GM04504 (cell line): Measurements from ENCODE around the gene ARPC1A.
"Not testable (repeated sequence)": the region's sequence is repeated elsewhere in the genome, so short reads cannot be mapped to it uniquely, and the experiment has no call there.

ENCODE experiments used
- DNase-seq: peaks from one replicate; pipeline ENCODE4 v3.0.0-alpha.2; 2012; ENCODE audit warnings: low read depth

ARPC1A gene

DNA sequence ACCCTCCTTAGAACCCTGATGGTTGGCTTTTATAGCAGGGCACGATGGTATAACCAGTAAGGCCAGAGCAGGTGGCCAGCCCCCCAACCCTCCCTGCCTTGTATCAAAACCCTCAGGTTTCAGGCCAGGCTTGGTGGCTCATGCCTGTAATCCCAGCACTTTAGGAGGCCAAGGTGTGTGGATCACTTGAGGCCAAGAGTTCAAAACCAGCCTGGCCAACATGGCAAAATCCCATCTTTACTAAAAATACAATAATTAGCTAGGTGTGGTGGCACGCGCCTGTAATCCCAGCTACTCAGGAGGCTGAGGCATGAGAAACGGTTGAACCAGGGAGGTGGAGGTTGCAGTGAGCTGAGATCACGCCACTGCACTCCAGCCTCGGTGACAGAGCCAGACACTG lies 3.0 kb upstream of the ARPC1A start:
- DNase-seq, result not testable (repeated sequence)

DNA sequence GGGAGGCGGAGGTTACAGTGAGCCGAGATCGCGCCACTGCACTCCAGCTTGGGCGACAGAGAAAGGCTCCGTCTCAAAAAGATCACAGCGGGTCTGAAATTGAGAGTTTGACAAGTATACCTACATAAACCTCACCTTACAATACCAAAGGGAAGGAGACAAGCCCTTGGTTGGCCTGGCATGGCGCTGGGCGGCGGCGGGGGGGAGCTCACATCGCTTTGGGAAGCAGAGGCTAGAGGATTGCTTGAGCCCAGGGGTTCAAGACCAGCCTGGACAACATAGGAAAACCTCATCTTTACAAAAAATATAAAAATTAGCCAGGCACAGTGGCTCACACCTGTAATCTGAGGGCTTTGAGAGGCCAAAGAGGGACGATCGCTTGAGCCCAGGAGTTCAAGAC lies 1.1 kb upstream of the ARPC1A start:
- no peak for DNase-seq

DNA sequence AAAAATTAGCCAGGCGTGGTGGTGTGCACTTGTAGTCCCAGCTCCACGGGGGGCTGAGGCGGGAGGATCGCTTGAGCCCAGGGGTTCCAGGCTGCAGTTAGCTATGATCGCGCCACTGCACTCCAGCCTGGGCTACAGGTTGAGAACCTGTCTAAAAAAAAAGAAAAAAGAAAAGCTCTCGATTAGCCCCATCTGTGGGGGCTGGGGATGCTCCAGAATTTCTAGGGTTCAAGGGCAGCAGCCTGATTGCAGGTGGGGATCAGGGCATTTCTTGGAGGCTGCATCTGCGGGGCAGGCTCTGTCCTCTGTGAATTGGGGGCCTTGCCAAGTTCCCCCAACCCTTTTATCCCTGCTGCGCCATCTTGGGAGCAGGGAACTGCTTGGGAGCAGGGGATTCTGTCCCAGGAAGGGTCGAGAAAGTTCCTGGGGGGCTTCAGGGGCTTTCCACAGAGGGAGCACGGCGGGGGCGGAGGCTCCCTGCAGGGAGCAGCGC lies 651 bp upstream of the ARPC1A start:
- no peak for DNase-seq

DNA sequence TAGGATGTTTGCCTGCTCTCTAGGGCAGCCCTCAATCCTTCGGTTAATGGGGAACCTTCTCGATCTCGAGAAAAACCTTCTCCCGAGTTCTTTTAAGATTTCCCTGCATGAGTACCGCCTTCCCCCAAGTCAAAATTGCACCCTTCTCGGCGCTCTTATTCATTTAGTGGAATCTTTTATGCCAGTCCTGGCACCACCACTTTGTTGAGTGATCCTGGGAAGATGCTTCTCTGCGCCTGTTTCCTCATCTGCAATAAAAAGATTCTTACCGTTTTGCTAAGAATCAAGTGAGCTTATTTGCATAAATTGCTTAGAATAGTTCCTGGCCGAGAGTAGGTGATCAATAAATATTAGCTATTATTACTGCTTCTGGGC lies 697 bp downstream of the ARPC1A start:
- DNase-seq, result no peak

DNA sequence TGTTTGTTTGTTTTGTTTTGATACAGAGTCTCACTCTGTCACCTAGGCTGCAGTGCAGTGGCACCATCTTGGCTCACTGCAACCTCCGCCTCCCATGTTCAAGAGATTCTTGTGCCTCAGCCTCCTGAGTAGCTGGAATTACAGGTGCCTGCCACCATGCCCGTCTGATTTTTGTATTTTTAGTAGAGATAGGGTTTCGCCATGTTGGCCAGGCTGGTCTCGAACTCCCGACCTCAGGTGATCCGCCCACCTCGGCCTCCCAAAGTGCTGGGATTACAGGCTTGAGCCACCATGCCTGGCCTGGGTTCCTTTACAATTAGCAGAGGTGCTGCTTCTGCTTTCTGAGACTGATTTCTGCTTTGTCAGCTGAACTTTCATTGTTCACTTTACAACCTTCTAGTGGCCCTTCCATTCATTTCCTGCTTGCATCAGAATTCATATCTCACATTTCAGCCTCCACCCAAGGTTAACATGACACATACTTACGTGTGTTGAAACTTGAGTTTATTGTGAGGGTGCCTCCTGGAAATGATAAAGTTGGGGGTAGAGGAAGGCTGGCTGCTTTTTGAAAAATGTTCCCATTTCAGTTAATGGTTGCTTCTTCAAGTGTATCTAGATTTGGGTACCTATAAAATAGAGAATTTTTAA lies 4.7 kb downstream of the ARPC1A start:
- peak; percentile 64 for DNase-seq

DNA sequence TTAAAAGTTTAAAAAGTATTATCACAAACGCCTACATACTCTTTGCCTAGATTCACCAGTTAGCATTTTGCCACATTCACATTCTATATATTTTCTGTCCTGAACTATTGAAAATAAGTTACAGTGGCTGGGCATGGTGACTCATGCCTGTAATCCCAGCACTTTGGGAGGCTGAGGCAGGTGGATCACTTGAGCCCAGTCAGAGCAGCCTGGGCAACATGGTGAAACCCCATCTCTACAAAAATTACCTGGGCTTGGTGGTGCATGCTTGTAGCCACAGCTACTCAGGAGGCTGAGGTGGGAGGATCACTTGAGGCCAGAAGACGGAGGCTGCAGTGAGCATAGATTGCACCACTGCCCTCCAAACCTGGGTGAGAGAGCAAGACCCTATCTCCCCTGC lies 5.3 kb downstream of the ARPC1A start:
- no peak for DNase-seq

DNA sequence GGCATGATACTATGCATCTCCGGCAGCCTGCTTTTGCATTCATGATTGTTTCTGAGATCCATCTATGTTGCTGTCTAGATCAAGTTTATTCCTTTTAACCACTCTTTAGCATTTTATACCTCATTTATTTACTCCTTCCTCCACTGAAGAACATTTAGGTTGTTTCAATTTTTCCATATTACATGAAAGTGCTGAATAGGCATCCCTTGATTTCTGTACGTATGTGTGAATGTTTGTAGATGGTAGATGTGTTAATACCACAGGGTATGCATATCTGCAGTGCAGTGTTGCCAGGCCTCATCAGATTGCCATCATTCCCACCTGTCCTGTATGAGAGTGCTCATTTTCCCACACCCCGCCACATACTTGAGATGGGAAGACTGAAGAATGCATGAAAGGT lies 13.9 kb downstream of the ARPC1A start:
- no peak for DNase-seq

DNA sequence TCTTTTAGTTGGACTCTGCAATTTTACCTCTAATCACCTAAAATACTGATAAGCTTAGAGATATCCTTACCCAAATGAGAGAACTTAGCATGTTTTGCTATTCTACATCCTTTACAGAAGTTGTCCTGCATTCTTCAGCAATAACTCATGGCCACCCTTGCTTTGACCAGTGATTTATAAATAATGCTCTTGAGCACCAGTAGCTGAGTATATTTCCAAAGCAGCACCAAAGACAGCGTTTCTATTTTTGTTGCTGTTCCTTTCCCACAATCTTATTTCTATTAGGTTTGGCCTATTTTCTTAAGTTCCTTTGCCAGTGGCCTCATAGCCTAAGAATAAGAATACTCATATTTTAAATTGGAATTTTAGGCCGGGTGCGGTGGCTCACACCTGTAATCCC lies 15.0 kb downstream of the ARPC1A start:
- no peak for DNase-seq

DNA sequence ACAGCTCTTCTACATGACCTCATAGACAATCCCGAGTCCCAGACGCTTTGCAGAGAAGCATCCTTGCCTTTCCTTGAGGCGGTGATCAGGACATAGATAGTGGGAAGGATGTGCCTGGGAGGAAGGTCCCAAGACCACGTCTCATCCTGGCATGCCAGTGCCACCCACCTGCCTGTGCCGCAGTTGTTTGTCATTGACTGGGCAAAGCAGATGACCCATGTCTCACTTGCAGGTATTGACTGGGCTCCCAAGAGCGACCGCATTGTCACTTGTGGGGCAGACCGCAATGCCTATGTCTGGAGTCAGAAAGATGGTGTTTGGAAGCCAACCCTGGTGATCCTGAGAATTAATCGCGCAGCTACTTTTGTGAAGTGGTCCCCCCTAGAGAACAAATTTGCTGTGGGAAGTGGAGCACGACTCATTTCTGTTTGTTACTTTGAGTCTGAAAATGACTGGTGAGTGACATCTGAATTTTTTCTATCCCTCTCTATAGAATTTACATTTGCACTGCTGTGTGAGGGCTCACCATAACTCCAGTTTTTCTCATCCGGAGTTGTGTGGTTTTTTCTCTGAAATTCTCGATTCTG lies 18.5 kb downstream of the ARPC1A start:
- DNase-seq, result no peak

DNA sequence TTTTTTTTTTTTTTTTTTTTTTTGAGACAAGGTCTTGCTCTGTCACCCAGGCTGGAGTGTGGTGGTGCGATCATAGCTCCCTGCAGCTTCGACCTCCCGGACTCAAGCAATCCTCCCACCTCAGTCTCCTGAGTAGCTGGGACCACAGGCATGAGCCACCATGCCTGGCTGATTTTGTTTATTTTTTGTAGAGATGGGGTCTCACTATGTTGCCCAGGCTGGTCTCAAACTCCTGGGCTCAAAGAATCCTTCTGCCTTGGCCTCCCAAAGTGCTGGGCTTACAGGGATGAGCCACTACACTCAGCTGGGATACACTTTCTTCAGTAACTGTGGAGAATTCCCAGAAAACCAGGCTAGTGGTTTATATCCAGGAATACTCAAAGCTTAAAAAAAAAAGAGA lies 24.9 kb downstream of the ARPC1A start:
- DNase-seq, result not testable (repeated sequence)

DNA sequence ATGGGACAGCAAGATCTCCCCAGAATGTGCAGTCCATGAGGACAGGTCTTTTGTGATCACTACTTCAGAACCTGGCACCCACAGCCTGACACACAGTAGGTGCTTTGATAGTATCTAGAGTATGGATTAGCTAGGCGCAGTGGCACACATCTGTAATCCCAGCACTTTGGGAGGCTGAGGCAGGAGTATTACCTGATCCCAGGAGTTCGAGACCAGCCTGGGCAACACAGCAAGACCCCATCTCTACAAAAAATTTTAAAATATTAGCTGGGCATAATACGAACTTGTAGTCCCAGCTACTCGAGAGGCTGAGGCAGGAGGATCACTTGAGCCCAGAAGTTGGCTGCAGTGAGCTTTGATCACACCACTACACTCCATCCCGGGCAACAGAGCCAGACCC lies 26.5 kb downstream of the ARPC1A start:
- DNase-seq, result no peak

DNA sequence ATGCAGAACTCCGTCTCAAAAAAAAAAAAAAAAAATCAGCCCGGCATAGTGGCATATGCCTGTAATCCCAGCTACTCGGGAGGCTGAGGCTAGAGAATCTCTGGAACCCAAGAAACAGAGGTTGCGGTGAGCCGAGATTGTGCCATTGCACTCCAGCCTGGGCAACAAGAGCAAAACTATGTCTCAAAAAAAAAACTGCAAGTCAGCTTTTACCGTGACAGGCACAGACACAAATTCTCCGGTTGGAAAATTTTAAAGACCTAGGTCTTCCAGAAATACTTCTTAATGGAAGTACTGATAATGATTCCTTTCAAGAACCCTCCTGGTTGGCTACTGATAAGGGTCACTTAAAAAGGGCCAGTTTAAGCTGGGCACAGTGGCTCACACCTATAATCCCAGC lies 29.4 kb downstream of the ARPC1A start:
- no peak for DNase-seq

DNA sequence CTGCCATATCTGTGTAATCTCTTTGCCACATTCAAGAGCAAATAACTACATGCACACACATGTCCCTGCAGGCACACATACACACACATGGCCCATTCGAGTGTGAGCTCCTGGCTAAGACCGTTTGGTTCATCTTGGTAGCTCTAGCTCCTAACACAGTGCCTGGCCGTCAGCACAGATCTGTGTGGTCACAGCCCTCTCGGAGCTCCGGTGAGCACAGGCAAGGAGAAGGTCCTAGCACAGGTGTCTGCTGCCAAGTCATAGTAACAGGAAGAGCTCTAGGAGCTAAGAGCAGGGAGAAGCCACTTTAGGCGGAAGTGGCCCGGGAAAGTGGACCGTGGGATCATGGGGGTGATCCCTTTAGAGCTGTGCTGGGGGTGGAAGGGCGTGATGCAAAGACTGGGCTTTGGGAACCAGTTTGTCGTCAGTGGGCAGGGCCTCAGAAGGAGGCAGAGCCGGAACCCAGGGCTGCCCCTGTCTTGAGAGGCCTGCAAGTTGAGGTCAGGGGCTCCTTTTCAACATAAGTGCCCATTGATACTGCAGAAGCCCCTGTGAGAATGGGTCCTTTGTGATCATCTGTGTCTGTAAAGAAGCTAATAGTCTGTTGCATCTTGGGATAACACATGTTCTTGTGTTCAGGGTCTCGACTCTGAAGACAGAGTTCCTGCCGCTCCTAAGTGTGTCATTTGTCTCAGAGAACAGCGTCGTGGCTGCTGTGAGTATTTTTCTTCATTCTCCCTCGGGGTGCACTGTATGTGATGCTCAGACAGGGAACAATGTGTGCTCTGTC lies 32.2 kb downstream of the ARPC1A start:
- DNase-seq, result no peak

DNA sequence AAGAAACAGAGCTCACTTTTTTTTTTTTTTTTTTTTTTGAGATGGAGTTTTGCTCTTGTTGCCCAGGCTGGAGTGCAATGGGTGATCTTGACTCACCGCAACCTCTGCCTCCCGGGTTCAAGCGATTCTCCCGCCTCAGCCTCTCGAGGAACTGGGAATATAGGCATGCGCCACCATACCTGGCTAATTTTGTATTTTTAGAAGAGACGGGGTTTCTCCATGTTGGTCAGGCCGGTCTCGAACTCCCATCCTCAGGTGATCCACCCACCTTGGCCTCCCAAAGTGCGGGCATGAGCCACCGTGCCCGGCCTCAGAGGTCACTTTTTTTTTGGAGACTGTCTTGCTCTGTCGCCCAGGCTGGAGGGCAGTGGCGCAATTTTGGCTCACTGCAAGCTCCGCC lies 32.8 kb downstream of the ARPC1A start:
- DNase-seq, result not testable (repeated sequence)

DNA sequence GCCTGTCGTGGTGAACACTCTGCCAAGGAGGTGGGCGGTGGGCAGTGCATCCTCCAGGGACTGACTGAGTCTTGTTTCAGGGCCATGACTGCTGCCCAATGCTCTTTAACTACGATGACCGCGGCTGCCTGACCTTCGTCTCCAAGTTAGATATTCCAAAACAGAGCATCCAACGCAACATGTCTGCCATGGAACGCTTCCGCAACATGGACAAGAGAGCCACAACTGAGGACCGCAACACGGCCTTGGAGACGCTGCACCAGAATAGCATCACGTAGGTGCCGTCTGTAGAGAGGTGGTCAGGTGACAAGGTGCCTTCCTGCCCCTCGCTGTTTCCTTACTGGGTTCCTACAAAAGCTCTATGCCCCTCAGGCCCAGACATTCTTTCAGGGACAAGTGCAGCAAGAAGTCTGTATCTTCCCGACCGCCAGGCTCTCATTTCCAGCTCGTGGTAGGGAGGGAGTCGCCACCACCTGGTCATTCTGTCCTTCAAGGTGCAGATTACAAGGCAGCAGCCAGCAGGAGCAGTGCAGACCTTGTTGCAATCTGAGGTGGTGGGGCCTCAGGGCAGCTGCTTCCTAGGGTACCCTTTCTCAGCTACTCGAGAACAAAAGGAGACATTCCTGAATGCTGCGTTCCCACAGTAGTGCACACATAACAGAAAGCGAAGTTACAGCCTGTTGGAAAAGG lies 33.9 kb downstream of the ARPC1A start:
- no peak for DNase-seq

DNA sequence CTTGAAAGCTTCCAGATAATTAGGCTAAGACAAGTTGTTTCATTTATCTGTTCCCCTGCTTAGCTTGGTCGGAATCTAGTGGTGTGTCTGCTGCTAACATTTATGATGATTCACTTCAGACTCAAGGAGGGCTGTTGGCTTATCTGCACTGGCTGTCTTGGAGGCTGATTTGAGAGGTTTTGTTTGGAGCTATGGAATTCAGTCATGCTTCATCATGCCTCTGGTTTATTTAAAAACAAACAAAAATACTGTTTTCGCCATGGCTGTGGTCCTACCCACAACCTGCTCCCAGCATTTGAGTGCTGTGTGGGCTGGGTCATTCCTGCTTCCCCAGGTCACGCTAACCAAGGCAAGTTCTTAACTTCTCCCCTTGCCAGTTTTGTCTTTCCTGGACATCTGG lies 37.1 kb downstream of the ARPC1A start:
- DNase-seq, result peak; percentile 76

DNA sequence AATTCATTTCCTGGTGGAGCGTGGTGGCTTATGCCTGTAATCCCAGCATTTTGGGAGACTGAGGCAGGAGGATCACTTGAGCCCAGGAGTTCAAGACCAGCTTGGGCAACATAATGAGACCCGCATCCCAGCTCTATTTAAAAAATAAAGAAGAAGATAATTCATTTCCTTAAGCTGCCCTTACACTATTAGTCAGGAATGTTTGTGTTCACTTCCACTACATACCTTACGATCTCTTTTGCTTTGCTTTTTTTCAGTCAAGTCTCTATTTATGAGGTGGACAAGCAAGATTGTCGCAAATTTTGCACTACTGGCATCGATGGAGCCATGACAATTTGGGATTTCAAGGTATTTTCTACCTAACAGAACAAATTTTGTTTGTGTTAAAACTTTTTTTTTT lies 37.6 kb downstream of the ARPC1A start:
- DNase-seq, result no peak

DNA sequence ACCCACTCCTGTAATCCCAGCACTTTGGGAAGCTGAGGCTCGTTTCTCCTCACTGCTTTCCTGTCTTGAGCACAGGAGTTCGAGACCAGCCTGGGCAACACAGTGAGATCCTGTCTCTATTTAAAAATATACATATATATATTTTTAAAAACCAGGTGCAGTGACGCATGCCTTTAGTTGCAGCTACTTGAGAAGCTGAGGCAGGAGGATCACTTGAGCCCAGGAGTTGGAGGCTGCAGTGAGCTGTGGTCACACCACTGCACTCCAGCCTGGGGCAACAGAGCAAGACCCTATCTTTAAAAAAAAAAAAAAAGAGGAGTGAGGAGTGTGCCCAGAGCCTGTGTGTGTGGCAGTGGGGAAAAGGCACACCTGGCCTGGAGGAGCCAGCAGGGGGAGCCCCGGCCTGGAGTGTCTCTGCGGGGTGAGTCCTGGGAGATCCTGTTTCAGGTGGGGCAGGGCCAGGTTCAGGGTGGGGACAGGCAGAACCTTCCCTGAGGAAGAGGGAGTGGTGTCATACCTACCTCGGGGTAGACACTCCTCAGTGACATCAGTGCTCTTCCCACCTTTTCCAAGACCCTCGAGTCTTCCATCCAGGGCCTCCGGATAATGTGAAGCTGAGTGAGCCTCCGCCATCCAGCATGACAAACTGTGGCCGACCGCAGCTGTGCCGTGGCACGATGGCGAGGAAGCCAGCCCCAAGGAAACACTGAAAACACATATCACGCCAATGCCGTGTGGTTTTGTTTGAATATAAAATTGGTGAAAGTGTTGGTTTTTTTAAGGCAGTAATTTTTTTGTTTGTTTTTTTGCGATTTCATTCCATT lies 39.8 kb downstream of the ARPC1A start:
- no peak for DNase-seq

DNA sequence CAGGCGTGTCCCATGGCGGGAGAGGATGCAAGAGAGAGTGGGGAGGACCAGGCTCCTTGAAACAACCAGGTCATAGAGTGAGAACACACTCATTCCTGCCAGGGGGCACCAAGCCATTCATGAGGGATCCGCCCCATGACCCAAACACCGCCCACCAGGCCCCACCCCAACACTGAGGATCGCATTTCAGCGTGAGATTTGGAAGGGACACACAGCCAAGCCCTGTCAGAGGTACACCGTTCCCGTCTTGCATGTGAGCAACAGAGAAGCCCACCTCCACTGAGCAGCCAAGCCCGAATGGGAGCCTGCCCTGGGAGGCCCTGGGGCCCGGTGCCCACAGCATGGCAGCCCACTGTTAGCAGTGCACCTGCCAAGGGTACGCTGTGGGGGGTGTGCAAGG lies 40.9 kb downstream of the ARPC1A start:
- no peak for DNase-seq

DNA sequence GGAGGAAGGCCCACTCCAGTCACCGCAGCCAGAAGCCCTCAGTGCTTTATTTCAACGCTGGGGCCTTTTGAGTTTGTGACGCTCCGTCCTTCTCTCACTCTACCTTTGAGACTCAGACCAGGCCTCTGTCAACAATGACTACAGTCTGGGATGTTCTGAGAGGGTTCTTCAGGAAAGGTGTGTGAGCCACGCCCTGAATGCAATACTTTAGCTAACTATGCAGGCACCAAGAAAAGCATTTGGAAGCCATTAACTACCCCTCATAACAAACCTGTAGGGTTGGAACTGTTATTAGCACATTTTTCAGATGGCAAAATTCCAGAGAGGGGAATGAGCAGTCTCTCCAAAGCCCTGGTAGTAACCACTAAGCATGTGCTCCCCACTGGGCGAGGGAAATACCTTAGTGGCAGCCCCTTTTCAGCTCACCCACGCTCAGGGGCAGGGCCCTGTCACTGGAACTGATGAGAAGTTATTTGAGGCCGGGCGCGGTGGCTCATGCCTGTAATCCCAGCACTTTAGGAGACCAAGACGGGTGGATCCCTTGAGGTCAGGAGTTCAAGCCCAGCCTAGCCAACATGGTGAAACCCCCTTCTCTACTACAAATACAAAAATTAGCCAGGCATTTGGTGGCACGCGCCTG lies 43.2 kb downstream of the ARPC1A start:
- no peak for DNase-seq

DNA sequence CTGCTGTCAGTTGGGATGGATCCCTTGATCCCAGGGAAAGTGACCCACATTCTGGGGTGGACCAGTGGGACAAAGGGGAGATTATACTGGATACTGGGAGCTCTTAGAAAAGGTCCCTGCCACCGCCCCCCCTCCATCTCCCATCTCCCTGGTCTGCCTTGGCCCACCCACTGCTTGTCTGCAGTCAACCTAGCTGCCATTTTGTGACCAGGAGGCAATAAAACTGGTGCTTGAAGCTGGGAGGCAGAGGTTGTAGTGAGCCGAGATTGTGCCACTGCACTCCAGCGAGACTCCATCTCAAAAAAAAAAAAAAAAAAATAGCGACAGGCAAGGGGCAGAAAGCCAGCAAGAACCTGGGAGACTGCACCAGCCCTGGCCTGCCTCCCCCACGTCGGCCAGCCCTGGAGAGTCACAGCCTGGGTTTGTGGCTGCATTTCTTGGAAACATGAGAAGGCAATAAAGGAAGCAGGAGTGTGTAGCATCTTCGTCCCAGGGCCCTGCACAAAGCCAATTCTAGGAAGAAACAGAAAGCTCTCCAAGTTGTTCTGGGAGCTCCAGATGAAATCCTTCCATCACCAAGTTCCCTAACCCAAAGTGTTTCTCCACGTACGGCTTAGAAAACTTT lies 44.2 kb downstream of the ARPC1A start:
- peak; percentile 29 for DNase-seq
